Measurements from ENCODE around the gene MKI67. TPM values are rescaled to one million over a fixed set of nuclear protein-coding genes. Genes with fewer than 3 reads are reported as not detected.
A peak's percentile ranks its signal among the peaks of the same experiment; 100 is the strongest.
"Not testable (repeated sequence)": the region's sequence is repeated elsewhere in the genome, so short reads cannot be mapped to it uniquely, and the experiment has no call there.

Gene MKI67
- total RNA-seq, 1 donor, result 2.4 TPM

GRCh38 chr10:128110339-128110738 is 15.9 kb downstream of the MKI67 start:
- DNase-seq (ENCODE audit: low read depth in 2 of 3, low spot score in 2 of 3), result no peak

GRCh38 chr10:128109707-128110106 is 16.5 kb downstream of the MKI67 start:
- DNase-seq (ENCODE audit: low read depth in 2 of 3, low spot score in 2 of 3), result no peak

DNA sequence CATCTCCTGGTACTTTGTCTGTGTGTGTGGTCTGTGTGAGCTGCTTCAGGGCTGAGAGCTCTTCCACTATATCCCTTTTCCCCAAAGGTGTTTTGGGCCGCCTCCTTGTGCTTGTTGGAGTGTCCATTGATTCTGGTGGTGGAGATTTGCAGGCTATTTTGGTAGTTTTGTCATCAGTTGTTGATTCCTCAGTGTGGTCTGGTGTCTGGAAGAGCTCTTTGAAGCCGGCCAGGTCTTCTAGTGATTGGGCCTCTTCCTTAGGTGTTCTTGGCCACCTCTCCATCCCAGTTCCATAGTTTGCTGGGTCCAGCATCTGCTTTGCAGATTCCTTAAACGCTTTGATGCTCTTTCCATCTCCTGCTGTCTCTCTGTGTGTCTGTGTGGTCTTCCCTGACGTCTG is 20.8 kb downstream of the MKI67 start:
- no peak for DNase-seq (ENCODE audit: low read depth in 2 of 3, low spot score in 2 of 3)

DNA sequence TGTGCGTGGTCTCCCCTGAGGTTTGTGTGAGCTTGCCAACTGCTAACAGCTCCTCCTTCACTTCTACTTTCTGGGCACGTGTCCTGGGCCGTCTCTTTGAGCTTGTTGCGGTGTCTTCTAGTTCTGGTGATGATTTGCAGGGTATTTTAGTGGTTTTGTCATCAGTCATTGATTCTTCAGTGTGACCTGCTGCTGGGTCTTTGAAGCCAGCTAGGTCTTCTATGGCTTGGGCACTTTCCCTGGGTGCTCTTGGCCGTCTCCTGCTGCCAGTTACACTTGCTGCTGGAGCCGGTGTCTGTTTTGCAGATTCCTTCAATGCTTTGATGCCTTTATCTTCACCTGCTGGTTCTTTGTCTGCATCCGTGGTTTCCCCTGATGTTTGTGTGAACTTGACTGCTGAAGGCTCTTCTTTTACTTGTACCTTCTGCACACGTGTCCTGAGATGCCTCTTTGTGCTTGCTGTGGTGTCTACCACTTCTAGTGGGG is 23.0 kb downstream of the MKI67 start:
- no peak for DNase-seq (ENCODE audit: low read depth in 2 of 3, low spot score in 2 of 3)

DNA sequence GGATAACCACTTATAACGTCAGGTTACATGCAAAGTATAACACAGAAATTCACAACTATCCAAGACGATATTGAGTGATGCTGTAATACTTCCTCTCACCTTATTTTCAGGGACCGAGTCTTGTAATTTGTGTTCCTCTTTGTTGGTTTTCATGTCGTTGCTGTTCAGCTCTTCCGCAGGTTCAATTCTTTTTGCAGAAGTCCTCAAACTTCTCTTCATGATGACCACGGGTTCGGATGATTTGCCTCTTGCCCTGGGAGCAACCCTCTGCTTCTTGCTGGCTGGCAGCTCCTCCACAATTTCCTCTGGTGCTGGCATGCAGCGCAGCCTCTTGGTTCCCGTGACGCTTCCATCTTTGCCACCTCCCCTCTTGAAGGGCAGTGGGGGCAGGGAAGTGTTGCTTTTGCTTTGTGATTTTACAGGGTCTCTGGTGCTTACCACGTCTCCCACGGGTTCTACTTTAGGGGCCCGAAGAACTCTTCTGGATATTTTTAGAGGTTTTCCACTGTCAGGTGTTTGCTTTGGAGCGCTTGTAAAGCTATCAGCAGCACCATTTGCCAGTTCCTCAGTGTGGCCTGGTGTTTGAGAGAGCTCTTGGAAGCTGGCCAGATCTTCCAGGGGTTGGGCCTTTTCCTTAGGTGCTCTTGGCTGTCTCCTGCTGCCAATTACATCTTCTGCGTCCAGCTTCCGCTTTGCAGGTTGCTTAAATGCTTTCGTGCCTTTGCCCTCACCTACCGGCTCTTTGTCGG is 23.6 kb downstream of the MKI67 start:
- DNase-seq (ENCODE audit: low read depth in 2 of 3, low spot score in 2 of 3), result no peak

DNA sequence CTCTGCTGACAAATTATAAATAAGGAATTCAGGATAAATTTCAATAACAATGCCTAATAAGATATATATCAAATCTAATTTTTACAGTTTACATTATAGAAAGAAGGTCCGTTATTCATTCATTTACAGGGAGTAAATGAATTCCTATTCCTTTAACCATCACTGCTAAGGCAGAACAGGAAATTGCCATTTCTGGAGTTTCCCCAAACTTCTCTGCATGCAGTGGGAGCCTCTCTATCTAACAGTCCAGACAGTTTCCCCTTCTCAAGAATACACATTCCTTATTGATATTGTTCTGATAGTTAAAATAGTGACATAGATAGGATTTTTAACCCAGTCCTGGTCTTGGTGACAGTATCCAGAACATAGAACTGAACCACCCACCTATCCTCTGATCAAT is 24.3 kb downstream of the MKI67 start:
- no peak for DNase-seq (ENCODE audit: low read depth in 2 of 3, low spot score in 2 of 3)

DNA sequence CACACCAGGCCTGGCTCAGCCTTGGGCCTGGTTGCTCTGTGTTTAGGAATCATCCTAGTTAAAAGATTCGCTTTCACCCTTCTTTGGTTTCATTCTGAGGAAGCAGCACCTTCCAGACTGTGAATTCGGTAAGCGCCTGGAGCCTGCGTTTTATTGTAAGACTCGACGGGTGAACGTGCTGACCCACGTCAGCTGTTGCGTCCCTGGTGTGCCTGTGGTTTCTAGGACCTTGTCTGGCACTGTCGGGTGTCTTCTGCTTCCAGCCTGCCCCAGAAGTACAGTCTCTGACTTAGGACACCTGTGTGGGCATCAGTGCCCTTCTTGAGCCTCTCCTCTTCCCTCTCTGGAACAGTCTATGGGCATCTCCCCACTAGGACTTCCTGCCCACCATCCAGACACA is 26.3 kb downstream of the MKI67 start:
- no peak for DNase-seq (ENCODE audit: low read depth in 2 of 3, low spot score in 2 of 3)

DNA sequence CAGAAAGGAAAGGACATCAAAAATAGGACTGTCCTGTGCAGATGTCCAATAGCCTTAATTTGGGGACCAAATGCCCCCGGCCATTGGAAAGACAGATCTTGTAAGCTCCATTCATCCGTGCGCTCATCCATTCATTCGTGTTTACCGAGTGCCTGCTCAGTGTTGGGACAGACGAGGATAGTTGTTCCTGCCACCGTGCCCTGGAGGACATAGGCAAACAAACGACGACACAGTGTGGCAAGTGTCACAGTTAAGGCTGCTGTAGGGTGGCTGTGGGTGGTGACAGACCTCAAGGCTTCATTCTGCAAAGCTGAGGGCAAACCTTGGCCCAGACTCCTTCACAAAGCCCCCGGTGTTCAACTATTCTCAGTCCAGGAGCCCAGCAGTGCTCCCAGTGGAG is 27.6 kb downstream of the MKI67 start:
- DNase-seq (ENCODE audit: low read depth in 2 of 3, low spot score in 2 of 3), result no peak

GRCh38 chr10:128097783-128098182 is 28.4 kb downstream of the MKI67 start:
- no peak for DNase-seq (ENCODE audit: low read depth in 2 of 3, low spot score in 2 of 3)

GRCh38 chr10:128096486-128097199 is 29.6 kb downstream of the MKI67 start:
- DNase-seq (ENCODE audit: low read depth in 2 of 3, low spot score in 2 of 3), result no peak

DNA sequence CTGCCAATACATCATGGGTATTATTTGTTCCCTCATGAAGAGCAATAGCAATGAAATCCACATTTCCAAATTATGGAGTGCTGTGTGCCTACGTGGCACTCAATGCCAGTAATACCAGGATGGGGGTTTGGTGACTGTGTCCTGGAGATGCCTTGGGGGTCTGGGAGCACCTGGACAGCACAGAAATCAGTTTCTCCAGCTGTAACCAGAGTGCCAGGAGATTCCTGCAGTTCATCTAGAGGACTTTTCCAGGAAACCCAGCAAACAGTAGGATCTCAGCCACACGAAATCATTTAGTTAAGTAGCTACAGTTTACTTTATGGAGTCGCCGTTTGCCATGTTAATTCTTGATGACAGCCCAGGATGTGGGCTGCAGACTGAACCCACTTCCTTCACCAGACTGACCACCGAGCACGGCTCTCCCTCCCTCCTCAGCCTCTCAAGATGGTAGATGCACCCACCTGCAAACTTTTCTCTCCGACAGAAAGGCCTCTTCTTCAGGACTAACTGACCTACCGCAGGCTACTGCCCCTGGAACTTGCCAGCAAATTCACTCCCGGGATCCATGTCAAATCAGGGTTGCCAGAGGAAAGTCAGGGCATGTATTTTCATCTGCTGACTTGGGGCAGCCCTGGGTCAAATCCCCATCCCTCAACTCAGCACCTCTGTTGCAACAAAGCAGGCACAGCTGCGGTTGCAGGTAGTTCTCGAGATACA is 30.3 kb downstream of the MKI67 start:
- no peak for DNase-seq (ENCODE audit: low read depth in 2 of 3, low spot score in 2 of 3)

DNA sequence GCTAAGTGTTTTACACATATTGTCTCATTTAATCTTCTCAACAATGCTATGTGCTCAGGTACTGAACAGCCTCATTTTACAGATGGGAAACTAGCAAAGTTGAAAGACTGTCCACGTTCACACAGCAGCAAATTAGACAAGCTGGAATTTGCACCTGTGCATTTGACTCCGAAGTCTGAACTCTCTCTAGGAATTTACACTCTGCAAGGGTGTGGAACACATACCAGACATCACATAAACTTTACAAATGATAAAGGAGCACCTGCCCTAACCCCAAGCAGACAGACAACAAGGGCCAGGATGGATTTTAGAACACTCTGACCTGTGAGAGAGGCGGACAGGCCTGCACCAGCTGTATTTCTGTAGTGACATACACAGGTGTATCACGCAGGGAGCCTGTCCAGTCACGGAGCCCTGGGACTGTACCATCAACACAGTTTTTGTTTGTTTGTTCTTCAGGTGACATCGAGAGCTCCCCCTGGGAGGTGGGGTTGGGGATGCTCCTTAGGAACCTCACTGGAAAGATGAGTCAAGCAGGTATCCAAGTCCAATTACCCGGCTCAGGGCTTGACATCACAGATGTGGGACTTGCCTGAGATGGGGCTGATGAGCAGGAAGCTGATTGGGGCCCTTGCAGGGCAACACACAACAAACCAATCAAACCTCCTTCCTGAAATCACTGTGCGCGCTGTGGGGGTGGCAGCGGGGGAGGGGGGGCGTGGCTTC is 31.0 kb downstream of the MKI67 start:
- peak in 1 of 3 donors; percentile 35 for DNase-seq (ENCODE audit: low read depth in 2 of 3, low spot score in 2 of 3)

DNA sequence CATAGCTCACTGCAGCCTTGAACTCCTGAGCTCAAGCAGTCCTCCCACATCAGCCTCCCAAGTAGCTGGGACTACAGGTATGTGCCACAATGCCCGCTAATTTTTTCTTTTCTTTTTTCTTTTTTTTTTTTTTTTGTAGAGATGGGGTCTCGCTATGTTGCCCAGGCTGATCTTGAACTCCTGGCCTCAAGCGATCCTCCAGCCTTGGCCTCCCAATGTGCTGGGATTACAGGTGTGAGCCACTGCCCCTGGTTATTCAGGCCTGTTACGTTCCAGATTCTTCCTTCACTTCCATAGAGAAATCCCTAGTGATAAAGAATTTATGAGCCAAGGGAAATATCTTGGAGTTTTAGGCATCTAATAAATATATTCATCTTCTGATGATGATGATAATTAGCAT is 31.6 kb downstream of the MKI67 start:
- not testable (repeated sequence) for DNase-seq (ENCODE audit: low read depth in 2 of 3, low spot score in 2 of 3)

DNA sequence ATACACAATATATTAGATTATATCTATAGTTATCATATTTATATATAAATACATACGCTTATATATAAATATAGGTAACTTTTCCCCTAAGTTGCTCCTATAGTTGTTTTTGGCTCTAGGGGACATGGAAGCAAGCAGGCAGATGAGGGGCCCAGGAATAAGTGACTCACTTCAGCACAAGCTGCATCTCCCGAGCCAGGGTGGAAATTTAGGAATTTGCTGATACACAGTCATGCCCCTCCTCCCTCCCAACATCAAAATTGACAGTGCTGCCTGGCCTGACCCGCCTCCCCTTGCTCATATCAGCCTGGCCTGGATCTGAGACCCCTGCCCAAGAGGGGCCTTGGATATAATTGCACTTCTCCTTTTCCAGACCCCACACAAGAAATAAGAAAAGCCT is 33.8 kb downstream of the MKI67 start:
- no peak for DNase-seq (ENCODE audit: low read depth in 2 of 3, low spot score in 2 of 3)

DNA sequence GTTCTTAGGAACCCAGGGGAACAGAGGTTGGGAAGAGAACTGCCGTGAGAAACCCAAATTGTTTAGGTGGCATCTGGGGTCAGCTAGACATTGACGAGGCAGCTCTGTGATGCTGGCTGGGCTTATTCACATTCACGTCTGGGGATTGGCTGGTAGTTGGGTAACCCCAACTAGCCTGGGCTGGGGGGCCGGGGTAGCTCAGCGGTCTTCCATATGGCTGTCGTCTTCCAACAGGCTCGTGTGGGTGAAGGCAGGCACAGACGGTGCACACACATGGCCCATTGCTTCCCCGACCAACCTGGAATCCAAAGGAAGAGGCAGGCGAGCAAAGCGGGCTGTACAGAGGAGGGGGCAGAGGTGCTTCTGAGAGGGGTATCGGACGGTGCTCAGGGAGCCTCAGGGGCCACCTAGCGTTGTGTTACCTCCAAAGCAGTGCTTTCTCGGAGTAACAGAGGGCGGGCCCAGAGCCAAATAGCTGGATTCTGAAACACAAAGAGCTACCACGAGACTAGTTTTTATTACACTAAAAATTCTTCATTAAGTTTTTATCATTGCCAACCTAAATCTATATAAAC is 34.5 kb downstream of the MKI67 start:
- no peak for DNase-seq (ENCODE audit: low read depth in 2 of 3, low spot score in 2 of 3)

- DNase-seq (ENCODE audit: low read depth in 2 of 3, low spot score in 2 of 3), result peak in 1 of 3 donors; percentile 17
Observed at GRCh38 chr10:128087884-128088709, 38.1 kb downstream of the MKI67 start.

DNA sequence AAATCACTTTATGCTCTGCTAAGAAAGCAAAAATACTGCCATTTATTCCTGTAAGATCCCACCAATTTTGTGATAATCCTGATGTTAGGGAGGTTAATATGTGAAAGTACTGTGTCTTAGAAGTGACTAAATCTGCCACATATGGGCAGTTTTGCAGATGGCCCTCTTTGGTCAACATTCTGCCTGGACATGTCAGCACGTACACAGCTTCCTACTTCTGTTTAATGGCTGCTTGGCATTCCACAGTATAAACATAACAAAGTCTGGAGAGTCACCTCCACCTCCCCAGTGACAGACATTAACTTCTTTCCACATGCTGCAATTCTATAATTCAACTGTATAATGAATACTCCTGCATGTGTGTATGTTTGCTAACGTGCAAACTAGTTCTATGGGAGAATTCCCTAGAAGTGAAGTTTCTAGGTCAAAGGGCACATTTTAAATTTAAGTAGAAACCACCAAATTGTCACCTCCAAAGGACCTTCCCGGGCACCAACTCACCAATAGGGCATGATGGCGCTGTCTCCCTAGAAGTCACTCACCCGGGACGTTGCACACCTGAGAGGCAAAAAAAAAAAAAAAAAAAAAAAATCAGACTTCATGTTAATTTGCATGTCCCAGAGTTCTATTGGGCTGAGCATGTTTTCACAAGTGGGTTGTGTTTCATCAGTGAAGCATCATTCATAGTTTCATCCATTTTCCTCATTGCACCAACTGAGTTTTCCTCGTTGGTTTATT is 38.9 kb downstream of the MKI67 start:
- DNase-seq (ENCODE audit: low read depth in 2 of 3, low spot score in 2 of 3), result no peak

DNA sequence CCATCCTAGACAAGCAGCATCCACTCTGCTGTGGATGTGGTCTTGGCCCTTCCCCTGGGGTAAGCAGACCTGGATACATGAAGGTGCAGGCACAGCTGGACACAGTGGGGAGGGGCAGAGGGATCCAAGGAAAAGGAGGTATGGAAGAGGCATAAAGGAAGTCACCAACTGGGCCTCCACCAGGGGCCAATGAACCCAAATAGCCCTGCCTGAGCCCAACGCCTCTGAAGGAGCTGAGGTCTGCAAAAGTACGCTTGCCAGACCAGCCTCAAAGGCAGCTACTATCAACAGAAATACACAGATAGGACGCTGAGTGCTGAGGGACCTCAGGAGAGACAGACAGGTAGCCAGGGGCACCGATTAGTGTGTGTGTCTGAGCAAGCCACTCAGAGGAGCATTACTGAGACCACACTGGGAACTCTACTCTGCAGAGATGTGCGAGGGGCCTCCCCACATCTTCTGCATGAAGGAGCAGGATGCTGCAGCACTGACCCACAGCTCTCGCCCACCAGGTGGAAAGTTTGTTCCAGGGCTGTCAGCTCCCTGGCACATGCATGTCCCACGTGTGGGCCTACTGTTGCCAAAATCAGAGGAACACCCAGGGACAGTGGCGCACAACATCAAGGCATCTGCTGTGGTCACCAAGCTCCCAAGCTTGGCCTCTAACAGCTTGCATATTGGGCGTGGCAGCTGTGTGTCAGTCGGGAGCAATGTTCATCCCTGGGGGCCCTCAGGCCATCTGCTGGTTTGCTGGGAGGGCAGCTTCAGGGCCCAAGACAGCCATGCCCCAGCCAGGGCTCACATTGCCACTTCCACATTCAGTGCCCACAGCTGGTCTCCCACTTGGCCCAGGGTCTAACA is 40.0 kb downstream of the MKI67 start:
- no peak for DNase-seq (ENCODE audit: low read depth in 2 of 3, low spot score in 2 of 3)

All from hematopoietic multipotent progenitor cell (in vitro differentiated cells).